AML-193 (cell line): ENCODE results near the gene SLC1A5.
"Not testable (repeated sequence)": the region's sequence is repeated elsewhere in the genome, so short reads cannot be mapped to it uniquely, and the experiment has no call there.

ENCODE experiments used
- DNase-seq, 2 experiments: peaks; one replicate each; lab custom pipeline; 2025; lab: John Stamatoyannopoulos, UW

Gene SLC1A5

DNA sequence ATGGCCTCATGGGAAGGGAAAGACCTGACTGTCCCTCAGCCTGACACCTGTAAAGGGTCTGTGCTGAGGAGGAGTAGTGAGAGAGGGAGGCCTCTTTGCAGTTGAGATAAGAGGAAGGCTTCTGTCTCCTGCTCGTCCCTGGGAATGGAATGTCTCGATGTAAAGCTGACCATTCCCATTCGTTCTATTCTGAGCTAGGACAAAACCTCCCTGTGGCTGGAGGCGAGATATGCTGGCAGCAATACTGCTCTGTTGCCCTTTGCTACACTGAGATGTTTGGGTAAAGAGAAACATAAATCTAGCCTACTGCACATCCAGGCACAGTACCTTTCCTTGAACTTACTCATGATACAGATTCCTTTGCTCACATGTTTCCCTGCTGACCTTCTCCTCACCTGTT is 19.6 kb downstream of the SLC1A5 start:
- DNase-seq: not testable (repeated sequence)

DNA sequence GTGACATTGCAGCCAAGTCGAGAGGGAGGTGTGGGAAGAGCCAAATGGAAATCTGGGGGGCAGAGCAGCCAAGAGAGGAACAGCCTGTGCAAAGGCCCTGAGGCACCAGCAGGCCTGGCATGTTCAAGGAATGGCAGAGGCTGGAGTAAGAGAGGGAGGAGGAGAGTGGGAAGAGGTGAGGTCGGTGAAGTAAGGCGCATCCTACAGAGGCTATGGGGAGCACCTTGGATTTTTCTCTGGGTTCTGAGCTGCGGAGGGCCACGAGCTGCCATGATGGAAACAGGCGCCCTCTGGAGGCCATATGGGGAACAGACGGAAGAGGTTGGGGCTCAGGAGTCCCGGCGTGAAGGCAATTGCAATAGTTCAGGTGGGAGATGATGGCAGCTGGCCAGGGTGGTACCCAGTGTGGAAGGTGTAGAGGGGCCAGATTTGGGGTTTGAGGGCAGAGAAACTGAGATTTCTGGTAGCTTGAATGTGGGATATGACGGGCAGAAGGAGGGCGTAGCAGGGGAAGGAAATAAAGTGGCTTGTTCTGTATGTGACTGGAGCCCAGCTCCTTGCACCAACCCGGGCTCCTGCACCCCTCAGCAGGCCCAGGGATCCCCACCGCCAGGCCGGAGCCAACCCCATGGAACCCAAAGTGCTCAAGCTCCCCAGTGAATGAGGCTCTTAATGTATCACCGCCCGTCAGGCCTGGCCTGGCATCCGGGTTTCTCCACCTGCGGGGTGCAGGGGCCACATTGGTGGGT is 21.7 kb downstream of the SLC1A5 start:
- peak; percentile 30 to 61 for DNase-seq

DNA sequence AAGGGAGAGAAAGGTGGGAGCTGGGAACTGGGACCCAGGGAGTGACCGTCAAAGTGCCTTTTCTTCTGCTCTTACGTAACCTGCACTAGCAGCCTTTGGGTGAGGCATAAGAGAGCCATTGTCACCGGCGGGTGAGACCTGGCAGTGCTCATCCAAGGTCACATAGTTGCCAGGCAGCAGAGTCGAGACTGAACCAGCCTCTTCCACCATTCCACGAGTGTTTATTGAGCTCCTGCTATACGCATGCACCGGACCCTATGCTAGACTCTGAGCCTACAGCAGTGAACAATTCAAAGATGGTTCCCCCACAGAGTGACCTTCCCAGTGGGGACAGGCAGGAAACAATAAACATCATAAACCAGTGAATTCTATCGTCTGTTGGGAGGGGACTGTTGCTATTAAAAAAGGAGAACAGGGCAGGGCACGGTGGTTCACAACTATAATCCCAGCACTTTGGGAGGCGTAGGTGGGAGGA is 23.5 kb downstream of the SLC1A5 start:
- DNase-seq: no peak

DNA sequence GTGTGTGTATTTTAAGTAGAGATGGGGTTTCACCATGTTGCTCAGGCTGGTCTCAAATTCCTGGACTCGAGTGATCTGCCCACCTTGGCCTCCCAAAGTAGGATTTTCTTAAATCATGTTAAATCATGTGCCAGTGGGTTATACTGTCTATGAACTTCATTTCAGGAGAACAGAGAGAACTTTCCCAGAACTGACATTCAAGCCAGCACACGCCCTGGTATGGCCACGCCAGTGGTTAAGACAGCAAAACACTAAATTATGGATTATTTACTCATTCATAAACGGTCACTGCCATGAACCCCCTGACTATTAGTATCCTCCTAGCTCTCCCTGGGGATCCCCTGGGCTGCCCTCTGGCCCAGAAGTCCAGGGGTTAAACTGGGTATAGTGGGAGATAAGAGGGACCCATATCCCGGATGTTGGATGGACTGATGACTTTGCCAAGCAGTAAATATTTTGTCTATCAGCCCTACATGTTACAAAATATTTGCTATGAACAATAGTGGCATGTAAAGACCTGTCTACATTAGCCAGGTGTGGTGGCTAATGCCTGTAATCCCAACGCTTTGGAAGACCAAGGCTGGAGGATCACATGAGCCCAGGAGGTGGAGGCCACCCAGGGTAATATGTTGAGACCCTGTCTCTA is 26.0 kb downstream of the SLC1A5 start:
- DNase-seq: no peak

DNA sequence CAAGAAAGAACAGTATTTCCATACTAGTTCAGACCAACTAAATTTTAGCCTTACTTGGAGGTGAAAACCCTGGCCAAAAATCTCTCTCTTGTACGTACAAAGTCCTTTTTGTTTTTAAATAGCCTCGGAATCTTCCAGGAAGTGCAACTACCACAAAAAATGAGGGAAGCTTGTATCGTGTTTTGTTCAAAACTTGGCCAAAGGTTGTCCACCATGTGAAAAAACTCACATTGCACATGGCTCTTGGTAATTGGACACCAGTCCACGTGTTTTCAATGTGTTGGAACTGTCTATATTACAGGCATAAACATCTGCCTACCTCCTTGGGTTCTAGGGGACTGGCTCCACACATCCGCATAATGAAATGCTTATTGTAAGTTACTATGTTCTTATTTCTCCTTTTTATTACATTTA is 27.0 kb downstream of the SLC1A5 start:
- no peak for DNase-seq

DNA sequence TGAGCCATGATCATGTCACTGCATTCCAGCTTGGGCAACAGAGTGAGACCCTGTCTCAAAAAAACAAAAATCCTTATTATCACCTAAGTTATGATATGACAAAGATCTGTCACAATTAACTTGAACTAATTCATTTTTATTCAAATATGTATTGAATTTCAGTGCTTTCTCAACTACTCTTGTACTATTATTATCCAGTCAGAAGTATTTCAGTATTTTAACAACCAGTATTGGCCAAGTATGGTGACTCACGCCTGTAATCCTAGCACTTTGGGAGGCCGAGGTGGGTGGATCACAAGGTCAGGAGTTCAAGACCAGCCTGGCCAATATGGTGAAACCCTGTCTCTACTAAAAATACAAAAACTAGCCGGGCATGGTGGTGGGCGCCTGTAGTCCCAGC is 27.5 kb downstream of the SLC1A5 start:
- not testable (repeated sequence) for DNase-seq

DNA sequence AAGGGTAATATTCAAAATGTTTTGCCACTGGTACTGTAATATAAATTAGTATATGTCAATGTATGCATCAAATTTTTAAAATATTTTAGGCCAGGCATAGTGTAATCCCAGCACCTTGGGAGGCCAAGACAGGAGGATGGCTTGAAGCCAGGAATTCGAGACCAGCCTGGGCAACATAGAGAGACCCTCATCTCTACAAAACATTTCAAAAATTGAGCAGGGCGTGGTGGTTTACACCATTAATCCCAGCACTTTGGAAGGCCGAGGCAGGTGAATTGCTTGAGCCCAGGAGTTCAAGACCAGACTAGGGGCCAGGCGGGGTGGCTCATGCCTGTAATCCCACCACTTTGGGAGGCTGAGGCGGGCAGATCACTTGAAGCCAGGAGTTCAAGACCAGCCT is 28.0 kb downstream of the SLC1A5 start:
- no peak for DNase-seq

DNA sequence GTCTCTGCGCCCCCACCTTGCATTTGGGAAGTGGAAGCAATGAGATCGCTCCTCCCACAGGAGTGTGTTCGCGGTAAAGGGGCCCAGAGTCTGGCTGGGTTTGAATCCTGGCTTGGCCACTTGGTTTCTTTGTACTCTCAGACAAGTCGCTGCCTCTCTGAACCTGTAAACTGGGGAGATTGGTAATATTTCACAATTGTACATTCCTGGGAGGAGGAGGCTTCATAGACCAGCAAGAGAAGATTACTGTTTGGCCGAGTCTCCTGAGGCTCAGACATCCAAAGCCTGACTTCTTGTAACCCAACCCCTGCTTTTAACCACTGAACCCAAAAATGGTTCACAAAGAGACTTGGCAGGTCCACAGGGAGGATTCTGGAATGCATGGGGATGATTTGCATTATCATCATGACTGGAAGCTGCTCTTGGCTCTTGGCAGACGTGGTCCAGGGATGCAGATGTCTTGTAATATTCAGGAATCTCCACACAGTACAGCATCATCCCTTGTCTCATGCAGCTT is 28.5 kb downstream of the SLC1A5 start:
- DNase-seq: no peak

DNA sequence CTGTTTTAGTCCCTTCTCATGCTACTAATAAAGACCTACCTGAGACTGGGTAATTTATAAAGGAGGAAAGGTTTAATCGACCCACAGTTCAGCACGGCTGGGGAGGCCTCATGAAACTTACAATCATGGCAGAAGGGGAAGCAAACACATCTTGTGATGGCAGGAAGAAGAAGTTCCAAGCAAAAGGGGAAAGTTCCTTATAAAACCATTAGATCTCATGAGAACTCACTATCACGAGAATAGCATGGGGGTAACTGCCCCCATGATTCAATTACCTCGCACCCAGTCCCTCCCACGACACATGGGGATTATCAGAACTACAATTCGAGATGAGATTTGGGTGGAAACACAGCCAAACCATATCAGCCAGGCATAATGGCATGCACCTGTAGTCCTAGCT is 29.2 kb downstream of the SLC1A5 start:
- no peak for DNase-seq

DNA sequence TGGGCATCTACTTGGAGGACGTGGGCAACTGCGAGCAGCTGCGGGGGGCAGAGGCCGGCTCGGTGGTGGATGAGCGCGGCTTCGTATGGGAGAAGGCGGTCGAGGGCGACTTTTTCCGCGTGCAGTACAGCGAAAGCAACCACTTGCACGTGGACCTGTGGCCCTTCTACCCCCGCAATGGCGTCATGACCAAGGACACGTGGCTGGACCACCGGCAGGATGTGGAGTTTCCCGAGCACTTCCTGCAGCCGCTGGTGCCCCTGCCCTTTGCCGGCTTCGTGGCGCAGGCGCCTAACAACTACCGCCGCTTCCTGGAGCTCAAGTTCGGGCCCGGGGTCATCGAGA is 31.9 kb downstream of the SLC1A5 start:
- DNase-seq: no peak

DNA sequence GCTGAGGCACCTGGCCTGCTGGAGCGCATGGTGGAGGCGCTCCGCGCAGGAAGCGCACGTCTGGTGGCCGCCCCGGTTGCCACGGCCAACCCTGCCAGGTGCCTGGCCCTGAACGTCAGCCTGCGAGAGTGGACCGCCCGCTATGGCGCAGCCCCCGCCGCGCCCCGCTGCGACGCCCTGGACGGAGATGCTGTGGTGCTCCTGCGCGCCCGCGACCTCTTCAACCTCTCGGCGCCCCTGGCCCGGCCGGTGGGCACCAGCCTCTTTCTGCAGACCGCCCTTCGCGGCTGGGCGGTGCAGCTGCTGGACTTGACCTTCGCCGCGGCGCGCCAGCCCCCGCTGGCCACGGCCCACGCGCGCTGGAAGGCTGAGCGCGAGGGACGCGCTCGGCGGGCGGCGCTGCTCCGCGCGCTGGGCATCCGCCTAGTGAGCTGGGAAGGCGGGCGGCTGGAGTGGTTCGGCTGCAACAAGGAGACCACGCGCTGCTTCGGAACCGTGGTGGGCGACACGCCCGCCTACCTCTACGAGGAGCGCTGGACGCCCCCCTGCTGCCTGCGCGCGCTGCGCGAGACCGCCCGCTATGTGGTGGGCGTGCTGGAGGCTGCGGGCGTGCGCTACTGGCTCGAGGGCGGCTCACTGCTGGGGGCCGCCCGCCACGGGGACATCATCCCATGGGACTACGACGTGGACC is 32.4 kb downstream of the SLC1A5 start:
- DNase-seq: no peak

DNA sequence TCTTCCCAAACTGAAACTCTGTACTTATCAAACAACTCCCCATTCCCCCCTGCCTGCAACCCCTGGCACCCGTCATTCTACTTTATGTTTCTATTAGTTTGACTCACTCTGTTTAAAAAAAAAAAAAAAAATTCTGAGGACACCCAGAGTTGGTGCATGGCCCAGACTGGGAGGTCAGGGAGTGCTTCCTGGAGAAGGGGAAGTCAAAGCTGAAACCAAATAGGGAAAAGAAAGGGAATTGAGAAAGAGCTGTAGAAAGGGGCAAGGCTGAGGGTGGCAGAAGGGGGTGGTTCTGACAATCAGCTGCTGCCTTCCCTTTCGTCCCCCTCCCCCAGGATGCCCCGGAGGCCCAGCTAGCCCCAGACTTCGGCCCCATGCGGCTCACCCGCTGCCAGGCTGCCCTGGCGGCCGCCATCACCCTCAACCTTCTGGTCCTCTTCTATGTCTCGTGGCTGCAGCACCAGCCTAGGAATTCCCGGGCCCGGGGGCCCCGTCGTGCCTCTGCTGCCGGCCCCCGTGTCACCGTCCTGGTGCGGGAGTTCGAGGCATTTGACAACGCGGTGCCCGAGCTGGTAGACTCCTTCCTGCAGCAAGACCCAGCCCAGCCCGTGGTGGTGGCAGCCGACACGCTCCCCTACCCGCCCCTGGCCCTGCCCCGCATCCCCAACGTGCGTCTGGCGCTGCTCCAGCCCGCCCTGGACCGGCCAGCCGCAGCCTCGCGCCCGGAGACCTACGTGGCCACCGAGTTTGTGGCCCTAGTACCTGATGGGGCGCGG is 33.1 kb downstream of the SLC1A5 start:
- no peak for DNase-seq

DNA sequence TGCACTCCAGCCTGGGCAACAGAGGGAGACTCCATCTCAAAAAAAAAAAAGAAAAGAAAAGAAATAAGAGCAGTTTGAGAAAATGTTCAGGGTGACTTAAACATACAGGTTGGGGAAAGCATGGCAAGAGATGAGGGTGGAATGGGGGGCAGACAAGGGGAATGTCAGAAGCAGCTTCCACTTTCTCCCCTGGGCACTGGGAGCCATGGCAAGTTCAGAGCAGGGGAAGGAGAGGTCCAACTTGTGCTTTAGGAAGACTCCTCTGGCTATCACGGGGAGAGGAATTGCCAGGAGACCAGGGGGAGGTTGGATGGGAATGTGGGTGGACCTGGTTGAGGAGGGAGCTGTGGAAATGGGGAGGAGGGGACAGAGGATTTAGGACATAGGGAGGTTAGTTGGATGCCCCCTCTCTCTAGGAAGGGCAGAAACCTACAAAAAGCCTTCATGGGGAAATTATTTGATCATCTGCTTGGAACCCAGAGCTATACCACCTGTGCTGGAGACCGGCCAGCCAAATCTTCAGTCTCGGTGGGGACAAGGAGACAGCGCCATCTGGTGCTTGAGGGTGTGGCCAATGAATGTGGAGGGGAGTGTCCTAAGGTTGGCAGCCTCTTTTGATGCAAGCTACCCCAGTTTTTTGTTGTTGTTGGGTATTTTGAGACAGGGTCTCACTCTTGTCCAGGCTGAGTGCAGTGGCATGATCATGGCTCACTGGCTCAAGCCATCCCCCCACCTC is 34.8 kb downstream of the SLC1A5 start:
- peak; percentile 50 to 52 for DNase-seq

DNA sequence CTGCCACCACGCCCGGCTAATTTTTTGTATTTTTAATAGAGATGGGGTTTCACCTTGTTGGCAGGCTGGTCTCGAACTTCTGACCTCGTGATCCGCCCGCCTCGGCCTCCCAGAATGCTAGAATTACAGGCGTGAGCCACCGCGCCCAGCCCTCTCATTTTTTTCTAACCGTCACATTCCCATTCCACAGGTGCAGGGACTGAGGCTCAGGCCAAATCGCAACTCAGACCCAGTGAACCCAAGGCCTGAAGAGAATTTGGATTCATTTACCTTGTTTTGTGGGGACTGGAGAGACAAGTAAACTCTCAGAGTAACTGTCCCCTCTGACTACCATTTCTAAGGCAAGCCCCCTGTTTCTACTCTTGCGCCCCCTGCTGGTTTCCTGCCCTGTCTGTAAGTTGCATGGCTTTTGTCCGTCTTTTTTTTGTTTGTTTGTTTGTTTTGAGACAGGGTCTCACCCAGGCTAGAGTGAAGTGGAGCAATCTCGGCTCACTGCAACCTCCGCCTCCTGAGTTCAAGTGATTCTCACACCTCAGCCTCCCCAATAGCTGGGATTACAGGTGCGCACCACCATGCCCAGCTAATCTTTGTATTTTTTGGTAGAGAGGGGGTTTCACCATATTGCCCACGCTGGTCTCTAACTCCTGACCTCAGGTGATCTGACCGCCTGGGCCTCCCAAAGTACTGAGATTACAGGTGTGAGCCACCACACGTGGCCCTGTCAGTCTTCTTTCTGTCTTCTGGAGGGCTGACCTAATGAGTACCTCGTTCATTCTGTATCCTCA is 39.9 kb downstream of the SLC1A5 start:
- DNase-seq: peak; percentile 39 to 51

DNA sequence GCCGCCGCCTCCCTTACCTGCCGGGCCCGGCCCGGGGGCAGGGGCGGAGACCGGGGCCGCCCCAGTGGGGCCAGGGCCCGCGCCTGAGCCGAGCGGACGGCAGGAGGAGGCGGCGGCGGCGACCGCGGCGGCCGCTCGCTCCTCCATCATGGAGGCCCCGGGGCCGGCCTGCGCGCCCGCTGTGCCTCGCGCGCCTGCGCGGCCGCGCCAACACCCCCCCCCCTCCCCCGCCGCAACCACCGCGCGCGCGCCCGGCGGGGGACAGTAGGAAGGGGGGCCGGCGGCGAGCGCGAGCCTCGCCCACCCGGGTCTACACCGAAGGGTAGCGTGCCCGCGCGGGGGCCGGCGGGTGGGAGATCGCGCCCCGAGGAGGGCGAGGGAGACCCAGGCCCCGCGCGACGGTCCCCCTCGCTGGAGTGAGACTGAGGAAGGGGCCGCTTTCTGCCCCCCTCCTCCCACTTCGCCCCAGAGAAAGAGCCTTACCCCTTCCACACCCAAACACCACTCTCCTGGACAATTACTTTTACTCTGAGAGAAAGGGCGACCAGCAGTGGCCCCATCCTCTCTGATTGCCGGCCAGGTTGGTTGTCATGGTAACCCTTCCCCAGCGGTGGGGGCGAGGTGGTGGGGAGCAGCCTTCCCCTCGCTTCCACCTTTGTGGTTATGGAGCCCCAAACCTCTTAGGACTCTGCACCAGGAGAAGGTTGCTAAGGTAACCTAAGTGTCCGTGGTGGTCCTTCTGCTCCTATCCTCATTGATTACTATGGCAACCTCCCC is 41.9 kb downstream of the SLC1A5 start, which contains the start of gene STRN4:
STRN4 (minus strand) TSS at position 170 of the 777 bp plus-strand sequence; CDS start at position 150, 20 bp downstream.
- DNase-seq: peak in 1 of 2 experiments; percentile 14

DNA sequence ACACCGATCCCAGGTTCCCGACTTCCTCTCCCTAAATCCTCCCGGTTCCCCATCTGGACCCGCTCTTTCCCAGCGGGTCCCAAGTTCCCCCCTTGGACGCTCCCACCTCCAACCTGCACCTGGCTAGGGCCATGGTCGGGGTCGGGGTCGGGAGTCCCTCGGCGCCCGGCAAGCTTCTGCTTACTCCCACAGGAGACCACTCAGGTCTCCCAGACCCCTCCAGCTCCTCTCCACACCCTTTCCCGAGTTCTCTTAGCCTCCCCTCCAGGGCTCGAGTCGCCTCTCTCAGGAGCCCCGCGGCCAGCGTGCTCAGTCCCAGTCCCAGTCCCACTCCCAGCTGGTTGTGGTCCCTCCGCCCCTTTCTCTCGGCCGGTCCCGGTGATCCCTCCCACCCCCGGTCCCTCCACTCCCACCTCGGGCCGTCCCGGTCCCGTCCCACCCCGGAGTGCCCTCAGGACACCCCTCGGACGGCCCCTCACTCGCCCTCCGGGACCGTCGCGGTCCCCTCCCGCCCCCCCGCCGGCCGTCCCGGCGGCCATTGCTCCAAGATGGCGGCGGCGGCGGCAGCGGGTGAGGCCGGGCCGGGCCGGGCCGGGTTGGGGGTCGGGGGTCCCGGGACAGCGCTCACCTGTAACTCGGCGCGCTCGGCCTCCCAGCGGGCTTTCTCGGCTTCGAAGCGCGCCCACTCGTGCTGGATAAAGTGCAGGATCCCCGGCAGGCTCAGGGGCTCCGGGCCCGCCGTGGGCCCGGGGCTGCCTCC is 42.7 kb downstream of the SLC1A5 start, which contains the start of gene FKRP:
FKRP (plus strand) TSS at position 537 of the 760 bp plus-strand sequence. CDS start 9,394 bp downstream, outside the sequence.
- DNase-seq: no peak

DNA sequence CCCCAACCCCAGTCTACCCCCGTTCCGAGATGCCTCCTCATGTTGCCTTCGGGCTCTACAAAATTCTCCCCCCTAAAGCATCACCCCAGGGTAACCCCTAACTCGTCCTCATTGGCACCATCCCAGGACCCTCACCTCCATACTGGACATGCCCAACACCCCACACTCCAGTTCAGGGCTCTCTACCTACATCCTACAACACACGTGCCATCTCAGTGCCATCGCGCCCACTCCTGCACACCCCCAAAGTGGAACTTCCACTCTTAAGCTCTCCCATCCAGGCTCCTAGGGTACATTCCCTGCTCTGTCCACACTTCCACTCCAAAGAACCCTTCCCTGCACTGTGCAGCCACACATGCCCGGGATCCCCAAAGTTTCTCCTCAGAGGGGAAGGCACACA is 43.4 kb downstream of the SLC1A5 start:
- no peak for DNase-seq

DNA sequence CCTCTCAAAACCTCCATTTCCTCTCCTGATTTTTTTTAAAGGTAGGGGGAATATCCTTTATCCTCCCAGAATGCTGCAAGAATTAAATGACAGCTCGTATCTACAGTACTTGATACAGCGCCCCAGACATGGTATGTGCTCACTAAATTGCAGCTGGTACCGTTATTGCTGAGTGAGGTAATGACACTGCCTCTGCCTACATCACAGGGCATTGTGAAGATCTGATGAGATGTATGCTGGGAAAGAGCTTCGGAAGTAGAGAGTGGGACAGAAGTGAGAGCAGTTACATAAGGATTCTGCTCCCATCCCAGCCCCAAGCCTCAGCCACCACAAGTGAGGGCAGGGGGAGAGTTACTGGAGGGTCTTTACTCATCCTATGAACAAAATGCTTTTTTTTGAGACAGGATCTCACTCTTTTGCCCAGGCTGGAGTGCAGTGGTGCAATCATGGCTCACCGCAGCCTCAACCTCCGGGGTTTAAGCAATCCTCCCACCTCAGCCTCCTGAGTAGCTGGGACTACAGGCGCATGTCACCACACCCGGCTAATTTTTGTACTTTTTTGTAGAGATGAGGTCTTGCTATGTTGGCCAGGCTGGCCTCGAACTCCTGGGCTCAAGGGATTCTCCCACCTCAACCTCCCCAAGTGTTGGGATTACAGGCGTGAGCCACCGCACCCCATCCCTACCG is 44.2 kb downstream of the SLC1A5 start:
- DNase-seq: no peak
